HT-29 (cell line): ENCODE data around the gene PTPN14. TPM values are rescaled to one million over a fixed set of nuclear protein-coding genes. Genes with fewer than 3 reads are reported as not detected.

ENCODE experiments used
- DNase-seq: peaks from one replicate; pipeline ENCODE4 v3.0.0-alpha.2; 2015; ENCODE audit warnings: low spot score
- total RNA-seq: library from RNA; depleted of rRNA; stranded (reverse); fragments of >200 nt; shearing (Covaris generic); gene quantifications from 2 replicates; pipeline ENCODE4 v1.2.3, GENCODE V29; 2014

The PTPN14 gene
- total RNA-seq, 1 experiment from 2014 or later, result 11.0 TPM

GRCh38 chr1:214377485-214377884 is 173.9 kb downstream of the PTPN14 start:
- DNase-seq, result no peak

- no peak for DNase-seq
Observed at GRCh38 chr1:214372092-214372491, 179.3 kb downstream of the PTPN14 start.

GRCh38 chr1:214370615-214371014 is 180.8 kb downstream of the PTPN14 start:
- no peak for DNase-seq

GRCh38 chr1:214369364-214369763 is 182.0 kb downstream of the PTPN14 start:
- no peak for DNase-seq

- no peak for DNase-seq
Observed at GRCh38 chr1:214367841-214368240, 183.6 kb downstream of the PTPN14 start.

GRCh38 chr1:214364786-214365295 is 186.6 kb downstream of the PTPN14 start:
- DNase-seq, result no peak

- no peak for DNase-seq
Observed at GRCh38 chr1:214364386-214364785, 187.0 kb downstream of the PTPN14 start.

GRCh38 chr1:214363386-214363785 is 188.0 kb downstream of the PTPN14 start:
- no peak for DNase-seq

GRCh38 chr1:214362188-214362882 is 189.1 kb downstream of the PTPN14 start:
- DNase-seq, result no peak

- DNase-seq, result no peak
Observed at GRCh38 chr1:214361636-214362035, 189.8 kb downstream of the PTPN14 start.

GRCh38 chr1:214360525-214361164 is 190.8 kb downstream of the PTPN14 start:
- no peak for DNase-seq

- no peak for DNase-seq
Observed at GRCh38 chr1:214360116-214360515, 191.3 kb downstream of the PTPN14 start.

- no peak for DNase-seq
Observed at GRCh38 chr1:214354440-214355148, 196.8 kb downstream of the PTPN14 start.

GRCh38 chr1:214352838-214353237 is 198.6 kb downstream of the PTPN14 start:
- no peak for DNase-seq

GRCh38 chr1:214351551-214352277 is 199.7 kb downstream of the PTPN14 start:
- no peak for DNase-seq

- DNase-seq, result peak; percentile 29
Observed at GRCh38 chr1:214349781-214350180, 201.6 kb downstream of the PTPN14 start.

- DNase-seq, result no peak
Observed at GRCh38 chr1:214349008-214349407, 202.4 kb downstream of the PTPN14 start.

GRCh38 chr1:214344897-214345296 is 206.5 kb downstream of the PTPN14 start:
- no peak for DNase-seq

GRCh38 chr1:214342525-214342924 is 208.9 kb downstream of the PTPN14 start:
- no peak for DNase-seq

- no peak for DNase-seq
Observed at GRCh38 chr1:214341932-214342331, 209.5 kb downstream of the PTPN14 start.

- DNase-seq, result no peak
Observed at GRCh38 chr1:214341459-214341858, 209.9 kb downstream of the PTPN14 start.

- no peak for DNase-seq
Observed at GRCh38 chr1:214338212-214338611, 213.2 kb downstream of the PTPN14 start.
